HTR-8/SVneo (cell line): ENCODE measurements around the gene ZNF682.
A peak's percentile ranks its signal among the peaks of the same experiment; 100 is the strongest.
"Not testable (repeated sequence)": the region's sequence is repeated elsewhere in the genome, so short reads cannot be mapped to it uniquely, and the experiment has no call there.

ENCODE experiments used
- DNase-seq: peaks from one replicate; pipeline ENCODE4 v3.0.0; 2011; ENCODE audit warnings: low spot score, mixed read lengths; ENCODE audit not compliant: insufficient read length
- FAIRE-seq: peaks from 2 replicates; lab custom pipeline; 2011; peaks lifted over from hg19 to GRCh38; lab: Jason Lieb, UNC

The ZNF682 gene

DNA sequence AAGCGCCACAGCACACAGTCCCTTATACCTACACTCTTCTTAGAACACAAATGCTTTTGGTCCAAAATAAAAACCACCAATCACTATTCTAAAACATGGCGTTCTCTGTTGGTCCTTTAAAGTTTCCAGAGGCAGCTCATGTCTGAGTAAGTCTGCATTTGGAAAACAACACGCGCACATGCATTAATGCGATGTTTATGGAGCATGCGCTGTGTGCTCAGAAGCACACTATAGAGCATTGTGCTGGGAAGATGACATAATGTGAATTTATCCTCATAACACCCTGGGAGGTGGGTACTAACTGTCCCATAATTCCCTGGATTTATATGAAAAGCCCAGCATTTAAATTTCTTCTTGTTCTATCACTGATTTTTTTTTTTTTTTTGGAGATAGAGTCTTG lies 10.7 kb downstream of the ZNF682 start:
- FAIRE-seq (peak; percentile 72), DNase-seq (no peak)

DNA sequence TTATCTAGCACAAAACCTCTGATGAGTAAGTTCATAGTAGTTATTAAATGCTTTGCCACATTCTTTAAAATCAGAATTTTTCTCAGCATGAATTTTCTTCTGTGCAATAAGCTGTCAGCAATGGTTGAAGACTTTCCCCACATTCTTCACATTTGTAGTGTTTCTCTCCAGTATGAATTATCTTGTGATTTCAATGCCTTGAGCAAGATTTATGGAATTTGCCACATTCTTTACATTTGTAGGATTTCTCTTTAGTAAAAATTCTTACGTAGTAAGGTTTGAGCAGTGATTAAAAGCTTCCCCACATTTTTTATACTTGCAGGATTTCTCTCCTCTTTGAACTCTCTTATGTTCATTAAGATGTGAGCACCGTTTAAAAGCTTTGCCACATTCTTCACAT lies 33.6 kb downstream of the ZNF682 start:
- FAIRE-seq (no peak), DNase-seq (no peak)

DNA sequence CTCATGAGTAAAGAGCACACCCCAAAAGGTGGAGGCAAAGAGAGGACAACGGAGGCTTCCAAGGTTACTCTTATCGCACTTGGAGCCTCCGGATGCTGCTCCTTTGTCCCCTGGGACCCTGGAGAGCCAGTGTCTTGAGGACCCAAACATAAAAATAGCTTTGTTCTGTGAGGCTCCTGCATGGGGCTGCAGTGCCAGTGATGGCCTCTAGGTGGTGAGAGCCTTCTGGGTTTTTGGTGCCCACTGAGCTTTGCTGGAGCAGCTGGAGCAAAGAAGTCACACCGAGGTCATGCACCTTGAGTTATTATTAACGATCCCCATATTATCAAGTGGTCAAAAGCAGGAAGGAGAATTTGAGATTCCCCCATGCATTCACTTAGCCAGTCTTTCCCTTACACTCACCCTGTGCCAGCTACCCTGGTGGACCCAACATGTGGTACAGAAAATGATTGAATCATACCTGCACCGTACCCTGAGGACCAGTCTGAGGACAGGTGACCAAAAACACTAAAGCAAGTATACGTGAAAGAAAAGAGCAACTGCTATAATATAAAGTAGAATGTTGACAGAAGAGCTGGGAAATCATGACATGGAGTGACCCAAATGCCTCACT lies 41.5 kb downstream of the ZNF682 start:
- no peak for DNase-seq
- no peak for FAIRE-seq

DNA sequence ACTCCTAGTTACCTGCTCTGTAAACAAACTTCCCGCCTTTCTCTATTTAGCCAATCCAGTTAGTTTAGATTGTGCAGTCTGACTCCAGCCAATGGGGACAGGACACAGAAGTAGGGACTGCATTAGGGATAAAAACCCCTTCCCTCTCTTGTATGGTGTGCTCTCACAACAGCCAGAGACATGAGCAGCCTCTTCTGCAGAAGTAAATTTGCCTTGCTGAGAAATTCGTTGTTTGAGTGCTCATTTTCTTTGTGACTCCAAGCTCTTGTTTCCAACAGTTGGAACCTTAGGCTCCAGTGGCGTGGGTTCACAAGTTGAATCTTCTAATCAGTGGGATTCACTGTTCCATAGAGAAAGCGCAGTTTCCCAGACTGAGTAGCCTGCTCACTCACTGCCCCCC lies 72.4 kb downstream of the ZNF682 start:
- DNase-seq (no peak), FAIRE-seq (peak; percentile 31)

DNA sequence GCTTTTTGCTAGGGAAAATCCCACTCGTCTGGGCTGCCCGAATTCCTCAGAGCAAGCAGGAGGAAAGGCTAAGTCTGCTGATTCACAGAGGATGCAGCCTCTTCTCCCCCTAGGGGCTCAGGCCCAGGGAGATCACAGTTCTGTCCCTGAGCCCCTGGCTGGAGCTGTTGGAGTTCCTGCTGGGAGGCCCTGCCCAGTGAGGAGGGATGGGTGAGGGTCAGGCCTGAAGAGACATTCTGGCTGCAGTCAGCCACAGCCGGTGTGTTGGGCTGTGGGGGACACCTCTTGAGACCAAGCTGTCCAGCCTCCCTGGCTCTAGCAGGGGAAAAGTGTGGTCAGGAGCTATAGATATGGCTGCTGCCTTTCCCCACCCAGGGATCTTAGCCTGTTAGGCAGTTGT lies 73.2 kb downstream of the ZNF682 start:
- FAIRE-seq, result peak; percentile 82
- not testable (repeated sequence) for DNase-seq

DNA sequence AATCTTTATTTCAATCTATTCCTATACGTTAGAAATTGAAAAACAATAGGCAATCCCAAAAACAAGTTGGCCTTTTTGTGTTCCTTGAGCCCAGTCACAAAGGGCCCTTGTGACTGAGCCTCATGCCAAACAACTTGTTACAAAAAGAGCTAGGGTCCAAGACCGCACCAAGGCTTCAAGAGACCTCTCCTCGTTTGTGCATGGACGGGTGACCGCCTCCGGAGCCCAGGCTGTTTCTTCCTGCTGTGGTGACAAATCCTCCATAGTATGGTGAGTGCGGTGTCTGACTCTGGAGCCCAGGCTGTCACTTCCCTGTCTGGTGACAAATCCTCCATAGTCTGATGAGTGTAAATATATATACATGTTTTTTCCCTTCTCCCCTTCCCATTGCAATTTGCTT lies 74.9 kb downstream of the ZNF682 start:
- DNase-seq, result no peak
- no peak for FAIRE-seq

DNA sequence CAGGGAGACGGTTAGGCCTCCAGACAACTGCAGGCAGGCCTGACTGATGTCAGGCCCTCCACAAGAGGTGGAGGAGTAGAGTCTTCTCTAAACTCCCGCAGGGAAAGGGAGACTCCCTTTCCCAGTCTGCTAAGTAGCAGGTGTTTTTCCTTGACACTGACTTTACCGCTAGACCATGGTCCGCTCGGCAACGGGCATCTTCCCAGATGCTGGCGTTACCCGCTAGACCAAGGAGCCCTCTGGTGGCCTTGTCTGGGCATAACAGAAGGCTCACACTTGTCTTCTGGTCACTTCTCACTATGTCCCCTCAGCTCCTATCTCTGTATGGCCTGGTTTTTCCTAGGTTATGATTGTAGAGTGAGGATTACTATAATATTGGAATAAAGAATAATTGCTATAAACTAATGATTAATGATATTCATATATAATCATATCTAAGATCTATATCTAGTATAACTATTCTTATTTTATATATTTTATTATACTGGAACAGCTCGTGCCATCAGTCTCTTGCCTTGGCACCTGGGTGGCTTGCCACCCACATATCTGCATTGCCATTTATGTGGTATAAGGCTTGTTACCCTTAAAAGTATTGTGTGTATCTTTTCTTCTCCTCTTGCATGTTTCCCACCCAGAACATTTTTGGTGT lies 80.0 kb downstream of the ZNF682 start:
- not testable (repeated sequence) for DNase-seq, FAIRE-seq

DNA sequence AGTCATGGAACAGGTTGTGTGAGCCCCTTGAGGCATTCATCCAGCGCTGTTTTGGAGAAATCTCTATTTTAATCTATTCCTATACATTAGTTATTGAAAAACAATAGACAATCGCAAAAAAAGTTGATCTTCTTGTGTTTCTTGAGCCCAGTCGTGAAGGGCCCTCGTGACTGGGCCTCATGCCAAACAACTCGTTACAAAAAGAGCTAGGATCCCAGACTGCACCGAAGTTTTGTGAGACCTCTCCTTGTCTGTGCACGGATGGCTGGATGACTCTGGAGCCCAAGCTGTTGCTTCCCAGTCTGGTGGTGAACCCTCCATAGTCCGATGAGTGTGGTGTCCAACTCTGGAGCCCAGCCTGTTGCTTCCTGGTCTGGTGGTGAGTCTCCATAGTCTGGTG lies 81.5 kb downstream of the ZNF682 start:
- not testable (repeated sequence) for FAIRE-seq, DNase-seq

DNA sequence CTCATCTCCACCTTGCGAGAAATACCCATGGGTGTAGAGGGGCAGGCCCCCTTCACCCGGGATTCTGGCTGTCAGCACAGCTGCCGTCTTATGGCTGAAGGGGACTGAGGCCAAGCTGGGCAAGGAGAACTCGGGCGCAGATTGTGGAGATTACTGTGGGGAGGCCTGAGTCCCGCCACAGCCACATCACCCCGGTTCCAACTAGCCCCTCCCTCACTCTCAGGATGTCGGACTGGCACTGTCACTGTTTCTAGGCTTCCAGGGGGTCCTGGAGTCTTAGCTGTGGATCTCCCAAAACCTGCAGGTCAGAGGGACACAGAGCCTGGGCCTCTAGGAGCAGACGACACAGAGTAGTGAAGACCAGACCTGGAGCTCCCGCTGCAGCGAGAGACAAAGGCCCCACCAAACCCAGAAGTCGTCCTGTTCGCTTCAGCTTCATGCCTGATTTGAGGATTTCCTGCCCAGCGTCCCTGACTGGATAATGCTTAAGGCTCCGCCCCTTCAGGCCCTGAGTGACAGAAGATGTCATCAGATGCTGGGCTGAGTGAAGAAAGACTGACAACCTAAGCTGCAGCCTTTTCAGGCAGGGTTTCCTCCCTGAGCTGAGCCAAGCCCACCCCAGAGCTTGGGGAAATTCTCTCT lies 82.8 kb downstream of the ZNF682 start:
- DNase-seq (no peak), FAIRE-seq (no peak)

DNA sequence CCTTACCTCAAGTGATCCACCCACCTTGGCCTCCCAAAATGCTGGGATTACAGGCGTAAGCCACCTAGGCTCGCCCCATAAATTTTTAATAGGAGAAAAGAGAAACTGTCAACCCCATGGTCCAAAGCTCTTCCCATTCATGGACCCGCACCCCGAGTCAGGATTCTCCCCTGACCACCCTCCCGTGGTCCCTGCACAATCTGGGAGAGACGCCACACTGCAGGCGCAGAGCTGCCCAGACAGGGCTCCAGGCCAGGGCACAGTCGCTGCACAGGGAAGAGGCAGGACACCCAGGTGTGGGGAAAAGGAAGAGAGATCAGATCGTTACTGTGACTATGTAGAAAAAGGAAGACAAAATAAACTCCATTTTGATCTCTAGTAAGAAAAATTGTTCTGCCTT lies 84.1 kb downstream of the ZNF682 start:
- DNase-seq, result no peak
- no peak for FAIRE-seq
